HG02981 (cell line): ENCODE data around the gene CHRNA4.

Experiments
- ATAC-seq: cut with Tn5 transposase; IDR thresholded peaks from one replicate; pipeline ENCODE4 v1.9.1; 2021; ENCODE audit warnings: mild to moderate bottlenecking, moderate library complexity; ENCODE audit not compliant: unreplicated experiment

CHRNA4 gene

GRCh38 chr20:63379296-63379695 lies 18.1 kb upstream of the CHRNA4 start:
- ATAC-seq: no peak

DNA sequence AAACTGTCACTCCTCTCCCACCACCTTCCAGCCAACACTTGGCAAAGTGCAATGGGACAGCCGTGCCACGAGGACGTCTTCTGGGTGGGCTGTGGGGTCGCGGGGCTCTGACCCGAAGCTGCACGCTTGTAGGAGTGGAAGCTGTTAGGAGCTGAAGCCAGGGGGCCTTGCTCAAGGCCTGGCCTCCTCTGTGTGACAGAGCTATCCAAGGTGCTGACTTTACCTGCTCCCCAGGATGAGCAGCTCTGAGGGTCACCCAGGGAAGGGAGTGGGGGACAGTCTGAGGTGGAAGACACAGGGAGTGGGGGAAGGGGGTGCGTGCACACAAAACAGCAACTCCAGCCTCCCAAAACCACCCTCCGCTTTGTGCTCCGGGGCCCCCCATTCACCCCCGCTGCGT lies 17.5 kb upstream of the CHRNA4 start:
- ATAC-seq: no peak

GRCh38 chr20:63377951-63378381 lies 16.8 kb upstream of the CHRNA4 start:
- ATAC-seq: no peak

- no peak for ATAC-seq
Observed at GRCh38 chr20:63377256-63377941, 16.2 kb upstream of the CHRNA4 start.

- no peak for ATAC-seq
Observed at GRCh38 chr20:63376283-63377250, 15.4 kb upstream of the CHRNA4 start.

- ATAC-seq: no peak
Observed at GRCh38 chr20:63375438-63375837, 14.3 kb upstream of the CHRNA4 start.

DNA sequence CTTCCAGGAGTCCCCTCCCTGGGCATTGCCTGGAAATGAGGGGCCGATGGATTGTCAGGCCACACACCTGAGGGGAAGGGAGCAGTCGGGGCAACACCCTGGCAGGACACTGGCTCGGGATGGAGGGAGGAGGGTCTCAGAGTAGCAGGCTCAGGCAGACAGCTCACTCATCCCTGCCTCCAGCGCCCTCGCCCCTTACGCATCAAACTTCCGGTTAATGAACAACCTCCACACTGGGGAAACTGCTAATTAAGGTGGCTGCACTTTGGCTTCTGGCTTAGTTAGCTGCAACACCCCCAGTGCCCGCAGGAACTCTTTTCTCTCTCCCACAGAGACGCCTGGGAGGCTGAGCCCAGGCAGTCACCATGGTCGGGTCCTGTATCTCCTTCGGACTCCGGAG lies 13.4 kb upstream of the CHRNA4 start:
- no peak for ATAC-seq

DNA sequence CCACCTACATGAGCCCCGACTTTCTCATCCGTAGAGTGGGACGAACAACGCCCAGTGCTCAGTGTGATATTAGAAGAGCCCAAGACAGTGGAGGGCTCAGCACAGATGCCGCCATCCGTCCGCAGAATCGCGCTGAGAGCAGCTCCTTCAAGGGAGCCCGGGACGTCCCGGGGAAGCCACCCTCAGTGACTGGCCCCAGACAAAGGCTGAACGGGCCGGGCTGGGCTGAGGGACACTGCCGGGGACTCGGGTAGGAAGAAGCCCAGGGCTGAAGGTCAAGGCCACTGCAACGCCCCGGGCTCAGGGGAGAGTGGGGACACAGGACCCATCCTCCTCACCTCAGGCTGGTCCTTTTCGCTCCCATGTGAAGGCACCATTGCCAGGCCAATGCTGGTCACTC lies 12.8 kb upstream of the CHRNA4 start:
- no peak for ATAC-seq

- ATAC-seq: no peak
Observed at GRCh38 chr20:63372971-63373885, 12.1 kb upstream of the CHRNA4 start.

- ATAC-seq: no peak
Observed at GRCh38 chr20:63371291-63371865, 10.2 kb upstream of the CHRNA4 start.

DNA sequence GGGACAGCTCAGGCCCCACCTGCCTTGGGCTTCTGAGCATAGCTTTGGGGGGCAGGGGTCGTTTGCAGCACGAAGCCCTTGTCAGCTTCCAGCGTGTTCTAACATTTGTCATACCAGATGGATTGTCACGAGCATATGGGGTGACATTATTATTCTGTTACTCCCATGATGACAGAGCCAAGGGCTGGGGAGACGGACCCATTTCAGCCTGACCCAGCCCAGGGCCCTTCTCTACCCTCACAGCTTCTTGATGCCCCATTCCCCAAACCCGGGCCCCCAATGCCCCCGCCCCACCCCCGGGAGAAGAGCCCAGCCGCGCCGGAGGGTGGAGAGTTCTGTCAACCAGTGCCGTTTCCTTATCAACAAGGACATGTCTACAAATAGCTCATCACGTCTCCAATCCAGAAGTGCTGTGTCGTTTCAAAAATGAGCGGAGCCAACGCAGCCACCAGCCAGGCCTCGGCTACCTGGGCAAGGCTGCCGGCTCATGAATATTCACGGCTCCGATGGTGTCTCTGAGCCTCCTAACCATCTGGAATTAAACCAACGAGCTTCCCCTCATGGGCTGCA lies 9.6 kb upstream of the CHRNA4 start:
- ATAC-seq: no peak

GRCh38 chr20:63369724-63370617 lies 8.8 kb upstream of the CHRNA4 start:
- ATAC-seq: no peak

GRCh38 chr20:63369024-63369530 lies 7.9 kb upstream of the CHRNA4 start:
- no peak for ATAC-seq

DNA sequence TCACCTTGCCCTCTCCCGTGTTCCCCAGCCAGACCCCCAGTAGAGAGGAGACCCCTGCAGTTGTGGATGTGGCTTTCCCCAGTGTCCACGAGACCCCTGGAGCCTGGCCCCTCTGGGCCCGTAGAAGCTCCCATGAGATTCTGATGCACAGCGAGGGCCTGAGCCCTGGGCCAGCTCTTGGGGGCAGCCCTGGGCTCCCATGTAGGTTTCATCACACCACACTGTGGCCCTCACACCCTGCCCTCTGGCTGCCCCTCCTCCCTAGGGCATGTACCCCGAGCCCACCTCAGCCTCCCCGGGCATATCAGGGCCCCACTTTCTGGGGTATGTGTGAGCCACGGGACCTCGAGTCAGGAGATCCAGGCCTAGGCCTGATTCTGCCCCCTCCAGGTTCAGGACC lies 7.0 kb upstream of the CHRNA4 start:
- no peak for ATAC-seq

DNA sequence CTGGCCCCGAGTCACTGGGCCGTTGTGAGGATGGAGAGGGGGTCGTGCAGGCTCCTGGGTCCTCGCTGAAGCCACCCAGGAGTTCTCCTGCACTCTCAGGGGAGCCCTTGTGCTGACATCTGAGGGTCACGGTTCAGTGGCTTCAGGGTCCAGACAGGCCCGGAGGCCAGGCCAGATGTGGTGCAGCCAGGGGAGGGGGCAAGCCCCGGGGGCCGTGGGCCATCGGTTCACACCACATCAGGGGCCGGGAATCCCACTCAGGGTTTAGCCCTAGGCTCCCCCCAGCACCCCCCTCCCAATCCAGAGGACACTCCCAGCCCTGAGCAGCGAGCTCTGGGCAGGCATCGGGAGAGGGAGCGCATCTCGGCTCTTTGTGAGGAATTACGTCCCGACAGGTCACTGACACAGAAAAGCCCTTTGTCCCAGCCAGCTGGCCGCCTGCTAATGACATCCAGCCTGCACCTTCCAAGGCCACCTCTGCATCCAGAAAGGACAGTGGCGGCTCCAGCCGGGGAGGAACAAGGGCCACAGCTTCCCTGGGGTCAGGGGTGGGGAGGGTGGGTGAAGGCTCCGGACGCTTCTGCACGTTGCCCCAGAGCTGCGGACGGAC lies 6.4 kb upstream of the CHRNA4 start:
- no peak for ATAC-seq

DNA sequence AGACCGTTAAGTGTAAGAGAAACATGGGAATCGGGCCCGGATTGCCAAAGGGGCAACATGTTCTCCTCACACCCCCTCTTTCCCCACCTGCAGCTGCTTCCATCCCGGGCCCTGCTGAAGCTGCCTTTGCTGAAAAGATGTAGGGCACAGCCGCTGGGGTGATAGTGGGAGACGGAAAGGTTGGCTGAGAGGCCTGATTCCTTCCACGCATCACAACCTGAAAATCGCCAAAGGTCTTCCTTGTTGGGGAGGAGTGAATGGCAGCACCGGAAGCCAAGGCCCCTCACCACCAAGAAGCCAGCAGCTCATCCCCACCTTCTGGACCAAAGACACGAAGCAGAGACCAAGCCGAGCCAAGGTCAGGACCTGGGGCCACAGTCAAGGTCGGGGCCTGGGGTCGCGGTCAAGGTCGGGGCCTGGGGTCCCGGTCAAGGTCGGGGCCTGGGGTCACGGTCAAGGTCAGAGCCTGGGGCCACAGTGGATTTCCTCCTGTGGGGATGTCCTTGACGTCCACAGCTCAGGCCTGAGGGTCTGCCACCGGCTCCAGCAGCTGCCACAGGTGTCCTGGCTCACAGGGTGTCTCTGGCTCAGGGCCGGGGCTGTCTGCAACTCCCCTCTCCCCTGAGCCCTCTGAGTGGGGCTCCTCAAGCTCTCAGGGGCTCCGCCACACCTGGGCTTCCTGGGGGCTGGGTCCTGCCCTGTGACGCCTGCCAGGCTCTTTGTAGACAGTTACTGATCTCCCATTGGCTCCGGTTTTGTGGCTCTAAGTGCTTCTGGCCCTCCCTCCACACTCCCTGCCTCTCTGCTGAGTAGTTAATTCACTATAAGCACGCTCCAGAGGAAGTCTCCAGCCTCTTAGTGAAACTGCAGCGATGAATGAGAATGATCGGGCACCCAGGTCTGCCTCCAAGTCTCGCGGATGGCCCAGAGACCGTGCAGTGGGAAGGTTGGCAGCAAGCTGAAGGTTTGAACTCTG lies 5.5 kb upstream of the CHRNA4 start:
- ATAC-seq: no peak

DNA sequence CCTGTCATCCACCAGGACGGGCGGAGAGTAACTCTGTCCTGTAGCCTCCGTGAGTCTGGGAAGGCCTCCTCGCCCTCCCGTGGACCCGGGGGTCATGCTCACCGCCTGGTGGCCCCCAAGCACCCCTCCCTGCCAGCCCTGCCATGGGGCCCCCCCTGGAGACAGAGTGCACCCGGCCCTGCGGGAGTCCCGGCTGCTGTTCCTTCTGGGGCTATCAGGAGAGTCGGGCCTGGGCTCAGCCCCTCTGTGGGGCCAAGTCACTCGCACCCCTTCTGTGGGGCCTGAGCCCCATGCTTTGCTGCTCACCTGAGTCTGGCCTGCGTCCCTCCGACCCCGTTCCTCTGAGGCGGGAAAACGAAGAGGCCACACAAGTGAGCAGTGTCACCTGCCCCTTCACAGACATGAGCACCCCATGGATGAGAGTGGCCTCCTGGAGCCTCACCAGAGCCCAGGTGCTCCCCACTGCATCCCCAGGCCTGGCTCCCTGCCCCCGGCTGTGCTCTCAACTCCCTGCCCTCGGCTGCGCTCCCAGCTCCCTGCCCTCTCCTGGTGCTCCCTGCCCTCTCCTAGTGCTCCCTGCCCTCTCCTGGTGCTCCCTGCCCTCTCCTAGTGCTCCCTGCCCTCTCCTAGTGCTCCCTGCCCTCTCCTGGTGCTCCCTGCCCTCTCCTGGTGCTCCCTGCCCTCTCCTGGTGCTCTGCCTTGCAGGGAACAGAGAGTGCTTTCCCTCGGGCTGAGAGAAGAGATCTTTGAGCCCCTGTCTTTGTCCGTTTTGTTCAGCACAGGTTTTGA lies 4.6 kb upstream of the CHRNA4 start:
- no peak for ATAC-seq
